IPS-NIHi7 (cell line): ENCODE data around the gene LGSN.
"Not testable (repeated sequence)": the region's sequence is repeated elsewhere in the genome, so short reads cannot be mapped to it uniquely, and the experiment has no call there.

ENCODE experiments used
- DNase-seq: peaks from one replicate; pipeline ENCODE4 v3.0.0; 2012; ENCODE audit warnings: mixed read lengths; ENCODE audit errors: extremely low spot score

Gene LGSN

GRCh38 chr6:63306420-63306819, 13.4 kb downstream of the LGSN start:
- DNase-seq: no peak

DNA sequence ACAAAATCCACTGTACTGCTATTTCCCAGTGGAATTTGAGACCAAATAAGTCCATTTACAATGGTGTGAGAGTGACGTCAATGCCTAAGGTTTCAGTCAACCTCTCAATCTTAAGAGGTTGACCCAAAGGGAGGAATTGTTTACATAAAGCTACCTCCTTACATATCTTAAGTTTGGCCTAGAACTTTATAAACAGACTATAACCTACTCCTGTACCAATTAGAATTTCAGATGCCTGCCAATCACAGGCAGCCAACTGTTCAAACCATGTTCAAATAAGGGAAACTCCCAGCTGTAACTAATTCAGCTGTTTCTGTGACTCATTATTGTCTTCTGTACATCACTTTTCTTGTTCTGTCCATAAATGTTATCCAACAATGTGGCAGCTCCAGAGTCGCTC, 14.5 kb downstream of the LGSN start:
- no peak for DNase-seq

- no peak for DNase-seq
Observed at GRCh38 chr6:63303476-63303875, 16.3 kb downstream of the LGSN start.

GRCh38 chr6:63299667-63300066, 20.1 kb downstream of the LGSN start:
- DNase-seq: no peak

- peak; percentile 24 for DNase-seq
Observed at GRCh38 chr6:63295553-63296194, 24.1 kb downstream of the LGSN start.

DNA sequence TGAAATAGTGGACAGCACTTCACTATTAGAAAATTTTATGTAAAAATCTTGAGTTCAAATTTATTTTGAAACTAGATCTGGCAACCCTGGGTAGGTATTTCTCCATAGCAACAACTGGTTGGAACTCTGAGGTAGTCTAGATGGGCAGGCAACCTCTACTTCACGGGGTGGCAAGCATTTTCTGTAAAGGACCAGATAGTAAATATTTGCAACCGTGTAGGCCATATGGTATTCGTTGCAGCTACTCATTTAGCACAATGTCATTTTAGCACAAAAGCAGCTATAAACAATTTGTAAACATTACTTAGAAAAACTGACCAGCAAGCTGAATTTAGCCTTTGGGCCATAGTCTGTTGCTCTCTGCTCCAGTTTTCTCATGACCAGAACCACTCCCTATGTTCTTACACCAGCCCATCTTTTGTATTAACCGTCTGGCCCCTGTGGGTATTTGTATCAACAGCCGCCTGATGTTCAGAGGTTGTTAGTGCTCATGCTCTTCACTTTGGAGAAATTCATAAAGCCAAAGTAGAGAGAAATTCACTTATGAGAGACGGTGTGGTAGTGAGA, 29.2 kb downstream of the LGSN start:
- DNase-seq: no peak

DNA sequence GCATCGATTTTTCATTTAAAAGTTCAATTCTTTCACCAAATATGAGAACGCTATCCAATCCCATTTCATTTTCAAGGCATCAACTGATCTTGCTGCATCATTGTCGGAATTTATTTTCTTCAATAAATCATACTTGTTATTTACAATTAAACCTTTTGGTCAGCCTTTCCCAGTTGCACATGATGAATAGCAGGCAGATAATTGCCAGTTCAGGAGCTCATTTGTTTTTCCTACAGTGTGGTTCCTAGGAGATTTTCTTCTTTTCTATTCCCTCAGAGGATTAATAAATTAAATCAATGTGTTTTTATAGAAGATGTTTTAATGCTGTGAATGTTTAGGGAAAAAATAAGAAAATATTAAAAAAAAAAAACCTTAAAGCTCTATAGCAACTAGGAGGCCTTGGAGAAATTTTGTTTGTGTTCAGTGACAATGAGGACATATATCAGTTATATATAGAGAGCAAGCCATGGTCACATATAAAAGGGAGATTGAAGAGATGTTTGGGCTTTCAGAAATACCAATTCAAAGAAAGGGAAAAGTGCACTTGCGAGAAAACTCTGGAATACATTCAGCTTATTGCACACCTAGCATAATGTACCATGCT, 30.4 kb downstream of the LGSN start:
- no peak for DNase-seq

- no peak for DNase-seq
Observed at GRCh38 chr6:63280639-63281180, 39.1 kb downstream of the LGSN start.

- no peak for DNase-seq
Observed at GRCh38 chr6:63278916-63279315, 40.9 kb downstream of the LGSN start.

- DNase-seq: no peak
Observed at GRCh38 chr6:63275953-63276352, 43.8 kb downstream of the LGSN start.

GRCh38 chr6:63274795-63275430, 44.9 kb downstream of the LGSN start:
- DNase-seq: not testable (repeated sequence)

DNA sequence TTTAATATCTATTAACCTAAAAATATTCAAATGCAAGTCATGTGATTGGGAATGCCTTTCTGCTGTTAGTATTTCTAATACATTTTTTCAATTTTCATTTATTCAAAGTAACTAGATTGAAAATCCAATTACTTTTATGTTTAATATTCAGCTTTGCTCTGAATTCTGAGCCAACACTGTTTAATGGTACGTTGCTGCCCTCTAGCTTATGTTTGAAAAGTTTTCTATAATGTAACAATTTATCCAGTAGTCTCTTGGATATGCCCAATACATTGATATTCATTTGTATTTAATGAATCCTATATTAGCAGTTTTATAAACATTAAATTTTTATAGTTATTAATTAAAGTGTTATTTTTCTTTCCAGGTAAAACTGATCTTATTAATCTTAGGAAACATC, 47.4 kb downstream of the LGSN start:
- DNase-seq: no peak

GRCh38 chr6:63269470-63269869, 50.3 kb downstream of the LGSN start:
- DNase-seq: no peak

- DNase-seq: no peak
Observed at GRCh38 chr6:63268574-63268973, 51.2 kb downstream of the LGSN start.

DNA sequence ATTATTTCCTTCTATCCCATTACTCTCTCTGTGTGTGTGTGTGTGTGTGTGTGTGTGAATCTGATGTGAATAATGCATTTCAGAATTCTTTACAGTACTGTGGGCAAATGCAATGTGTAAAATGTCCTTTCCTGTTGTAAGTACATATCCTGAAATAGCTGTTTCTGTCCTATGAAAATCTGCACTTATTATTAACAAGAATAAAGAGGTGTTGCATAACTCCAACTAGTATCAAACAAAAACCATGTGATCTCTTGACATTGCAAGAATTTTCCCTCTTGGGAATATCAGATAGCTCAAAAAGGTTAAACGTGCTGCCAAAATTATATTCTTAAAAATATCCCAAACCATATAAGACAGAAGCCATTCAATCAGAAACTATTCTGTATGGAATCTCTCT, 52.0 kb downstream of the LGSN start:
- DNase-seq: no peak

- no peak for DNase-seq
Observed at GRCh38 chr6:63267046-63267445, 52.7 kb downstream of the LGSN start.

DNA sequence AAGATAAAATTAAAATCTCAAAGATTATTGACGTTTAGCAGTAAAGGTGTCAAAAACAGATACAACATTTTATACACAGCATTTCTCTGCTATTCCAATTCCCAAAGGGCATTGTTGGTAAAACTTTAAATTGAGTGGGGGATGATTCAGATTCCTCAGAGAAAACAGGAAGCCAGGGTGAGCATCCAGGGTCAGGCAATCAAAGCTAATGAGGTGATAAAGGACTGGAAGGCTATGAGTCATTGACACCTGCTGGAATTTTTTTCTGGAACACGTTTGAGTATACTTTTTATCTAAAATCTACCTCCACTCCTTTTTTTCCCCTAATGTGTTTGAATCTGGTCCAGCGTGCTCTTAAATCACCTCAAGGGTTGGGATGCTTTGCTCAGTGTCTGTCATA, 56.3 kb downstream of the LGSN start:
- DNase-seq: peak; percentile 60

DNA sequence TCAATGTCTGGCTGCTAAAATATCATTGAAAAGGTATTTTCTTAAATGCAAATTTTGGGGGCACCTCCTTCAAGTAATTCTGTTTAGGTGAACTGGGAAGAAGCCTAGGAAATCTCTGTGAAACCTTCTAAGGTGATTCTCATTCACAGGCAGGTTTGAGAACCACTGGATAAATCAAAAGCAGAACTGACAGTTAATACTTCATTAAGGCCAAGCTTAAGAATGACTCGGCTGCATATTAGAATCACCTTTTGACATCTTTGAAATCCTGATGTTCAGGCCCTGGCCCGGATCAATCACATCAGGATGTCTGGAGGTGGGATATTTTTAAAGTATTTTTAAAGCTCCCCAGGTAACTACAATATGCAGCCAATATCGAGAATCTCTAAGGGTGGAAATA, 58.0 kb downstream of the LGSN start:
- DNase-seq: no peak

GRCh38 chr6:63259153-63259552, 60.6 kb downstream of the LGSN start:
- DNase-seq: no peak

DNA sequence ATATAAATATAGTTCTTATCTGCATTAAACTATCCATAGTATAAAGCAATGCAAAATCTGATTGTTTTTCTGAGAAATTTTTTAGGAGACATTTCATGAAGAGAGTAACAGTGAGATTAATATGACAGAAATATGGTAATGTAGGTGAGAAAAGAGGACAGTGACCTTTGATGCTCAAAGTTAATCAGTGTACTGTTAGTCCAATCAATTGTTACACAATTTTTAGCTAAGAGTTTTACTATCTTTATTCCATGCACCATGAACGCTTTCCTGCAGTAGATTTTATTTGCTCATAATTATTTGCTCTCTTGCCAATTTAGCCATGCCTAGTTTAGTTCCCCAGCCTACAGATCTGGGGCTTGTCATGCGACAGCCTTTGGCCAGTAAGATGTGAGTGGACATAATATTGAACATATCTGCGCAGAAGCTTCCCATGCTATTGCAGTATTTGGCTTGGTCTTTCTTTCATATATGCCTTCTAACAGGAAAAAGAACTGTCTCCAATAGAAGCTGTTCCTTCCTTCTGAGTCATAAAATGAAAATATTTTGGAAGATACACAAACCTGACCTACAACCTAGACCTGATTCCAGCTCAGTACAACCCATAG, 69.8 kb downstream of the LGSN start:
- DNase-seq: no peak

DNA sequence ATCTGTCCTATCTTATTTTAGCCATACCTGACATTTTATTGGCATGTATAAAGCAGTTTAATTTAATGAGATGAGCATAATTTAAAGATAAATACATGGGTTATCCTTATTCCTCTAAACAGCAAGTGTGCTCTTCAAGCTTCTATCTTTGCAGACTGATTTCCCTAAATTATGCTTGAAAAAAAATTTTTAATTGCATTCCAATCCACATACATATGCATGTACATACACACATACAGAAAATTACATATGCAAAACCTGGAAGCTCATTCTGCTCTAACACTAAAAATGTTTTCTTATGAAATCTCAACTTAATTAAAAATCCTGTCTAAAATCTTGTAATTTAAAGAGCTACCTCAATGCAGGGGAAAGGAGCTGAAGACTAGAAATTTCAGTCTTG, 73.2 kb downstream of the LGSN start:
- DNase-seq: no peak

DNA sequence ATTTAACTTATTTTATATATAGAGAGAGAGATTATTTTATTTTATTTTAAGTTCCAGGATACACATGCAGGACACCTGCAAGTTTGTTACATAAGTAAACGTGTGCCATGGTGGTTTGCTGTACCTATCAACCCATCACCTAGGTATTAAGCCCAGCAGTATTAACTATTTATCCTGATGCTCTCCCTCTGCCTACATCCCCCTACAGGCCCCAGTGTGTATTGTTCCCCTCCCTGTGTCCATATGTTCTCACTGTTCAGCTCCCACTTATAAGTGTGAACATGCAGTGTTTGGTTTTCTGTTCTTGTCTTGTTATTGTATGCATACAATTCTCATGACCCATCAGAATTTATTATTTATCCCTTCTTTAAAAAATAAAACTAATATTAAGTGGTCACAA, 73.9 kb downstream of the LGSN start:
- DNase-seq: no peak
